C4-2B (cell line): ENCODE data around the gene MKNK1.

Experiments
- CTCF ChIP-seq: fragments of 450-650 bp; conservative IDR thresholded peaks from 2 replicates; pipeline ENCODE4 v1.5.1; 2017; ENCODE audit warnings: mild to moderate bottlenecking
- ZFX ChIP-seq: fragments of 450-650 bp; IDR thresholded peaks from 2 replicates; pipeline ENCODE4 v1.6.1; 2017

DNA sequence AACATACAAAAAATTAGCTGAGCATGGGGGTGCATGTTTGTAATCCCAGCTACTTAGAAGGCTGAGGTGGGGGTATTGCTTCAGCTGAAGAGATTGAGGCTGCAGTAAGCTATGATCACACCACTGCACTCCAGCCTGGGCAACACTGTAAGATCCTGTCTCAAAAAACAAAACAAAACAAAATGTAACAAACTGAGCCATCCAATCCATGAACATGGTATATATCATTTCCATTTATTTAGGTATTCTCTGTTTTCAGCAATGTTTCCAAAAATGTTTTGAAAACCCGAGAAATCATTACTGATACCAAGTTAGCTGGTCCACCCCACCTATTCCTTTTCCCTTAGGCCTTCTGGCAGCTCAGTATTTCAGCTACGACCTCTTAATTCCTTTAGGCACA lies 45.7 kb upstream of the MKNK1 start:
- TF ChIP-seq CTCF (no peak), ZFX (no peak)
